SK-N-SH treated with all-trans-retinoic acid at 6 μM for 48 hours (cell line): ENCODE measurements around the gene PLBD1.

ENCODE experiments used
- PATZ1 ChIP-seq: fragments of 250-450 bp; sonication (Bioruptor Pico); IDR thresholded peaks from 2 replicates; pipeline ENCODE4 v1.8.0; 2020; ENCODE audit warnings: mild to moderate bottlenecking, moderate library complexity, borderline replicate concordance
- POU6F1 ChIP-seq: fragments of 250-450 bp; sonication (Bioruptor Pico); IDR thresholded peaks from 2 replicates; pipeline ENCODE4 v1.8.0; 2021; ENCODE audit warnings: low read depth, mild to moderate bottlenecking, moderate library complexity, borderline replicate concordance
- SNAI2 ChIP-seq: fragments of 250-450 bp; sonication (Bioruptor Pico); IDR thresholded peaks from 2 replicates; pipeline ENCODE4 v1.5.0; 2020; ENCODE audit warnings: mild to moderate bottlenecking, moderate library complexity
- ZNF70 ChIP-seq: fragments of 450-650 bp; formaldehyde crosslinking; IDR thresholded peaks from 2 replicates; pipeline ENCODE4 v1.5.0; 2020; ENCODE audit warnings: mild to moderate bottlenecking, moderate library complexity
- ZNF8 ChIP-seq: fragments of 450-650 bp; formaldehyde crosslinking; IDR thresholded peaks from 2 replicates; pipeline ENCODE4 v1.5.0; 2020; ENCODE audit warnings: mild to moderate bottlenecking, moderate library complexity

PLBD1 gene

GRCh38 chr12:14454098-14454907 is 113.4 kb downstream of the PLBD1 start (continued):
- TF ChIP-seq POU6F1 (no peak), ZNF70 (CRISPR knock-in tag) (no peak), PATZ1 (CRISPR knock-in tag) (no peak), SNAI2 (CRISPR knock-in tag) (no peak), ZNF8 (CRISPR knock-in tag) (no peak)
